WTC11 (cell line): ENCODE results near the gene STIM2.

Source experiments
- CREM ChIP-seq: sonication (generic); formaldehyde crosslinking; IDR thresholded peaks from 2 replicates; pipeline ENCODE4 v1.8.1; 2022; ENCODE audit warnings: mild to moderate bottlenecking, missing genetic modification reagents, moderate library complexity
- E2F1 ChIP-seq: sonication (generic); formaldehyde crosslinking; IDR thresholded peaks from 2 replicates; pipeline ENCODE4 v1.8.0; 2022; ENCODE audit warnings: mild to moderate bottlenecking, missing genetic modification reagents
- KAT7 ChIP-seq: sonication (generic); formaldehyde crosslinking; IDR thresholded peaks from 2 replicates; pipeline ENCODE4 v1.8.1; 2023; ENCODE audit warnings: missing genetic modification reagents, mild to moderate bottlenecking, borderline replicate concordance
- ZNF121 ChIP-seq: sonication (generic); formaldehyde crosslinking; IDR thresholded peaks from 2 replicates; pipeline ENCODE4 v1.8.0; 2023; ENCODE audit warnings: missing genetic modification reagents
- ZNF138 ChIP-seq: sonication (generic); formaldehyde crosslinking; conservative IDR thresholded peaks from 2 replicates; pipeline ENCODE4 v1.8.1; 2022; ENCODE audit warnings: mild to moderate bottlenecking, moderate library complexity, missing genetic modification reagents
- ZNF232 ChIP-seq: sonication (generic); formaldehyde crosslinking; IDR thresholded peaks from 2 replicates; pipeline ENCODE4 v1.8.0; 2022; ENCODE audit warnings: mild to moderate bottlenecking, missing genetic modification reagents
- ZNF512 ChIP-seq: sonication (generic); formaldehyde crosslinking; IDR thresholded peaks from 2 replicates; pipeline ENCODE4 v1.8.1; 2022; ENCODE audit warnings: missing genetic modification reagents, borderline replicate concordance
- TF ChIP-seq, protein P1 (sequence below): fragments of 200-600 bp; IDR thresholded peaks from 2 replicates; pipeline ENCODE4 v1.8.0; 2022; ENCODE audit warnings: antibody characterized with exemption
- TF ChIP-seq, protein P2 (sequence below): sonication (generic); formaldehyde crosslinking; IDR thresholded peaks from 2 replicates; pipeline ENCODE4 v1.8.0; 2022; ENCODE audit warnings: missing genetic modification reagents
- TF ChIP-seq, protein P3 (sequence below): sonication (generic); formaldehyde crosslinking; conservative IDR thresholded peaks from 2 replicates; pipeline ENCODE4 v1.8.1; 2022; ENCODE audit warnings: mild to moderate bottlenecking, missing genetic modification reagents

- TF ChIP-seq, protein P1, sequence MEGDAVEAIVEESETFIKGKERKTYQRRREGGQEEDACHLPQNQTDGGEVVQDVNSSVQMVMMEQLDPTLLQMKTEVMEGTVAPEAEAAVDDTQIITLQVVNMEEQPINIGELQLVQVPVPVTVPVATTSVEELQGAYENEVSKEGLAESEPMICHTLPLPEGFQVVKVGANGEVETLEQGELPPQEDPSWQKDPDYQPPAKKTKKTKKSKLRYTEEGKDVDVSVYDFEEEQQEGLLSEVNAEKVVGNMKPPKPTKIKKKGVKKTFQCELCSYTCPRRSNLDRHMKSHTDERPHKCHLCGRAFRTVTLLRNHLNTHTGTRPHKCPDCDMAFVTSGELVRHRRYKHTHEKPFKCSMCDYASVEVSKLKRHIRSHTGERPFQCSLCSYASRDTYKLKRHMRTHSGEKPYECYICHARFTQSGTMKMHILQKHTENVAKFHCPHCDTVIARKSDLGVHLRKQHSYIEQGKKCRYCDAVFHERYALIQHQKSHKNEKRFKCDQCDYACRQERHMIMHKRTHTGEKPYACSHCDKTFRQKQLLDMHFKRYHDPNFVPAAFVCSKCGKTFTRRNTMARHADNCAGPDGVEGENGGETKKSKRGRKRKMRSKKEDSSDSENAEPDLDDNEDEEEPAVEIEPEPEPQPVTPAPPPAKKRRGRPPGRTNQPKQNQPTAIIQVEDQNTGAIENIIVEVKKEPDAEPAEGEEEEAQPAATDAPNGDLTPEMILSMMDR = no peak
- no peak for TF ChIP-seq ZNF138 (CRISPR knock-in tag)
- TF ChIP-seq ZNF121 (CRISPR knock-in tag) = no peak
- no peak for TF ChIP-seq ZNF512 (CRISPR knock-in tag)
- no peak for TF ChIP-seq E2F1 (CRISPR knock-in tag)
- no peak for TF ChIP-seq CREM
- TF ChIP-seq, protein P2, sequence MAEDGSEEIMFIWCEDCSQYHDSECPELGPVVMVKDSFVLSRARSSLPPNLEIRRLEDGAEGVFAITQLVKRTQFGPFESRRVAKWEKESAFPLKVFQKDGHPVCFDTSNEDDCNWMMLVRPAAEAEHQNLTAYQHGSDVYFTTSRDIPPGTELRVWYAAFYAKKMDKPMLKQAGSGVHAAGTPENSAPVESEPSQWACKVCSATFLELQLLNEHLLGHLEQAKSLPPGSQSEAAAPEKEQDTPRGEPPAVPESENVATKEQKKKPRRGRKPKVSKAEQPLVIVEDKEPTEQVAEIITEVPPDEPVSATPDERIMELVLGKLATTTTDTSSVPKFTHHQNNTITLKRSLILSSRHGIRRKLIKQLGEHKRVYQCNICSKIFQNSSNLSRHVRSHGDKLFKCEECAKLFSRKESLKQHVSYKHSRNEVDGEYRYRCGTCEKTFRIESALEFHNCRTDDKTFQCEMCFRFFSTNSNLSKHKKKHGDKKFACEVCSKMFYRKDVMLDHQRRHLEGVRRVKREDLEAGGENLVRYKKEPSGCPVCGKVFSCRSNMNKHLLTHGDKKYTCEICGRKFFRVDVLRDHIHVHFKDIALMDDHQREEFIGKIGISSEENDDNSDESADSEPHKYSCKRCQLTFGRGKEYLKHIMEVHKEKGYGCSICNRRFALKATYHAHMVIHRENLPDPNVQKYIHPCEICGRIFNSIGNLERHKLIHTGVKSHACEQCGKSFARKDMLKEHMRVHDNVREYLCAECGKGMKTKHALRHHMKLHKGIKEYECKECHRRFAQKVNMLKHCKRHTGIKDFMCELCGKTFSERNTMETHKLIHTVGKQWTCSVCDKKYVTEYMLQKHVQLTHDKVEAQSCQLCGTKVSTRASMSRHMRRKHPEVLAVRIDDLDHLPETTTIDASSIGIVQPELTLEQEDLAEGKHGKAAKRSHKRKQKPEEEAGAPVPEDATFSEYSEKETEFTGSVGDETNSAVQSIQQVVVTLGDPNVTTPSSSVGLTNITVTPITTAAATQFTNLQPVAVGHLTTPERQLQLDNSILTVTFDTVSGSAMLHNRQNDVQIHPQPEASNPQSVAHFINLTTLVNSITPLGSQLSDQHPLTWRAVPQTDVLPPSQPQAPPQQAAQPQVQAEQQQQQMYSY = no peak
- no peak for TF ChIP-seq ZNF232
- TF ChIP-seq, protein P3, sequence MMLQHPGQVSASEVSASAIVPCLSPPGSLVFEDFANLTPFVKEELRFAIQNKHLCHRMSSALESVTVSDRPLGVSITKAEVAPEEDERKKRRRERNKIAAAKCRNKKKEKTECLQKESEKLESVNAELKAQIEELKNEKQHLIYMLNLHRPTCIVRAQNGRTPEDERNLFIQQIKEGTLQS = no peak
- no peak for TF ChIP-seq KAT7 (CRISPR knock-in tag)
Observed at GRCh38 chr4:26978387-26979053, 117.9 kb downstream of the STIM2 start.
